ENCODE measurements around the gene HDAC9. TPM values are rescaled to one million over a fixed set of nuclear protein-coding genes. Genes with fewer than 3 reads are reported as not detected.

Gene HDAC9
- total RNA-seq (2021), result 6.9 and 7.7 TPM in 2 replicates
- long read RNA-seq, full-length matches to known transcripts, result 6 of 23 reads
- long read RNA-seq, partial matches to known transcripts, result 2 of 23 reads
- long read RNA-seq, other reads (novel, unspliced or antisense), result 15 of 23 reads

- H3K9ac ChIP-seq (ENCODE audit: extremely low read depth, insufficient read length, low read length), result peak within 1 kb of the TSS; percentile 68
Observed at GRCh38 chr7:18495412-18496340, at the start of gene HDAC9. Gene HDAC9 (plus strand): TSS chr7:18495749. CDS start chr7:18496303, 554 bp downstream.

More at GRCh38 chr7:18495412-18496340, at the start of gene HDAC9:
- Mint-ChIP-seq H3K4me3 (peak within 1 kb of the TSS; percentile 68 to 82), H3K4me1 (peaks cover 45 to 54% of the 10 kb centered on the region in 2 experiments), H3K27ac (peak within 1 kb of the TSS; percentile 97 to 99 (median 98)), H3K9me3 (no peaks in the 10 kb centered on the region), H3K27me3 (ENCODE audit: low read depth) (no peaks in the 10 kb centered on the region), H3K36me3 (ENCODE audit: insufficient read depth in 1 of 3, low read depth in 3 of 3) (no peaks in the 10 kb centered on the region)
- H3K79me2 ChIP-seq (ENCODE audit: insufficient read depth, low read length), result no peaks in the 10 kb centered on the region
- H3K23ac ChIP-seq (ENCODE audit: insufficient read length, low read depth, low read length), result no peak within 1 kb of the TSS
- TF ChIP-seq CTCF (conservative IDR thresholded peaks at IDR 0.05), result no peak
- H3K27me3 ChIP-seq (ENCODE audit: insufficient read depth, low read length), result no peaks in the 10 kb centered on the region
- H2AK5ac ChIP-seq (ENCODE audit: insufficient read length, low read length), result no peak within 1 kb of the TSS
- H3K14ac ChIP-seq (ENCODE audit: insufficient read depth, low read length), result peak within 1 kb of the TSS; percentile 79; the same call in 1 of the 2 replicates
- H3K56ac ChIP-seq (ENCODE audit: insufficient read length, low read depth, low read length), result no peak within 1 kb of the TSS
- H2AFZ ChIP-seq (ENCODE audit: low read length), result peak within 1 kb of the TSS; percentile 49
- no peak within 1 kb of the TSS for H4K91ac ChIP-seq (ENCODE audit: insufficient read length, low read depth, low read length)
- H3K27ac ChIP-seq (ENCODE audit: insufficient read length, low read depth, low read length), result peak within 1 kb of the TSS; percentile 15
- no peak within 1 kb of the TSS for H2BK12ac ChIP-seq (ENCODE audit: insufficient read length, low read depth, low read length)
- H4K20me1 ChIP-seq (ENCODE audit: control insufficient read depth, insufficient read depth, insufficient read length), result no peaks in the 10 kb centered on the region
- DNase-seq, result peak; percentile 66
- WGBS (ENCODE audit: extremely low coverage, insufficient read length, low lambda C conversion rate), result no CpG with 5 or more reads among the region's 18 CpGs
- no peak within 1 kb of the TSS for H2BK15ac ChIP-seq (ENCODE audit: low read depth, low read length)
- H3K18ac ChIP-seq (ENCODE audit: insufficient read length, low read depth, low read length), result peak within 1 kb of the TSS; percentile 95
- H3K79me1 ChIP-seq (ENCODE audit: insufficient read depth, low read depth, low read length, poor library complexity, severe bottlenecking), result no peaks in the 10 kb centered on the region
- H2BK120ac ChIP-seq (ENCODE audit: low read depth, low read length, poor library complexity, severe bottlenecking), result peak within 1 kb of the TSS; percentile 79
- no peaks in the 10 kb centered on the region for H3K9me3 ChIP-seq (ENCODE audit: control insufficient read depth, low read depth, low read length)
- H3K4ac ChIP-seq (ENCODE audit: low read depth, low read length), result no peak within 1 kb of the TSS
- H4K8ac ChIP-seq (replicated peaks; ENCODE audit: insufficient read length, low read depth, low read length), result no peak within 1 kb of the TSS
- H2BK20ac ChIP-seq (ENCODE audit: low read depth, low read length, poor library complexity, severe bottlenecking), result peak within 1 kb of the TSS; percentile 26
- no peak within 1 kb of the TSS for H2BK5ac ChIP-seq (ENCODE audit: insufficient read length, low read length)
- H3K23me2 ChIP-seq (ENCODE audit: insufficient read length, low read depth, low read length, poor library complexity, severe bottlenecking), result peaks cover 8% of the 10 kb centered on the region
- H3K4me2 ChIP-seq (ENCODE audit: insufficient read depth, insufficient read length, low read length), result peak within 1 kb of the TSS; percentile 95
- peak within 1 kb of the TSS; percentile 78 for H3T11ph ChIP-seq (ENCODE audit: low read length)
- no peak within 1 kb of the TSS for H4K5ac ChIP-seq (ENCODE audit: insufficient read length, low read depth, low read length)
- no peaks in the 10 kb centered on the region for H3K4me1 ChIP-seq (ENCODE audit: insufficient read depth, low read length)

Data from H9 (cell line).